ENCODE data around the gene TRIM63.

The TRIM63 gene

DNA sequence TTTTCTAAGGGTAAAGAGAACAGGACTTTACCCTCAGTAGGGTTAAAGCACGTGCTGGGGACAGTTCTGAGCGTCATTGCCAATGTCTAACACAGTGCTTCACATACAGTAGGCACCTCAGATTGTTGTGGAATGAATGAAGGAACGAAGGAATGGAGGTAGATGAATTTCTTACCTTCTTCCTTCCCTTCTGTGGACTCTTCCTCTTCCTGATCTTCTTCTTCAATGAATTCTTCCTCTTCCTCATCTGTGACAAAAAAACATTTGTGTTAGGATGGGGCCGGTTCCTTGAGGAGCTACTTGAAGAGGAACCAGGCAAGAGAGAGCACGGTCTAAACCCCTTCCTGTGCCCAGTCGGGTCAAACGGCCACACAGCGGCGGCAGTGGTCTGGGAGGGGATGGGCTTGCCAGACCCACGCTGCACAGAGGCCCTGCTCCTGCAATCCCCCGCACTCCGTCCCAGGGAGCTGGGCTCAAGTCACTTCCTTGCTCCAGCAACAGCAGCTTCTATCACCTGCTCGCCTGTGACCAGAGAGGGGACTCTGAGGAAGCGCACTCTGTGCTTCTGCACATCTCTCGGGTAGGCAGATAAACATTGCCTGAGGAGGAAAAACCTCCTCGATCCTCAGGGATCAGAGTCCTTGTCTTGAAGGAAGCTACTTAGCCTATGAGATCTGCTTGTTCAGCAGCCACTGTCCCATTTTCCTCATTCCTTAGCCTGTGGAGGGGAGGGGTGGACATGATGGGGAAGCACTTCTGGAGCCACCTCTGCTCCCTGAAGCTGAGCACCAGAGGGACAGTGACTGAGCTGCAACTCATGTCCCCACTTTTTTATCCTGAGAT, 13.5 kb downstream of the TRIM63 start:
- no peak for DNase-seq

DNA sequence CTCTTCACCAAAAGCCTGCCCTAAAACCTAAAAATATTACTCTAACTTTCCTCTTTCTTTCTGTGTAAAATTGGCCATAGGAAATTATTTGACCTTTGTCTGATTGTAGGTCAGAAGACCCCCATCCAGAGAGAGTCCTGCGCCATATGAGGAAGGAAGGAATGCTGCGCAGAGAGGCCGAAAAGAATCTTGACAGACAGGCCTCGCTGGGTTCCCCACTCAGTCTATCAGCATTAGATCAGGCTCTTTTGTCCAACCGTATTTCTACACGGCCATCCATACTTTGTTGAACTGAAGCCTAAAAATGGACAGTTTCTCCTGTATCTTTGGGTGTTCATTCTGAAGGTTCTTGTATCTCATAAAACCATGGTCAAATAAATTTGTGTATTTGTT, 17.2 kb downstream of the TRIM63 start:
- DNase-seq = no peak

DNA sequence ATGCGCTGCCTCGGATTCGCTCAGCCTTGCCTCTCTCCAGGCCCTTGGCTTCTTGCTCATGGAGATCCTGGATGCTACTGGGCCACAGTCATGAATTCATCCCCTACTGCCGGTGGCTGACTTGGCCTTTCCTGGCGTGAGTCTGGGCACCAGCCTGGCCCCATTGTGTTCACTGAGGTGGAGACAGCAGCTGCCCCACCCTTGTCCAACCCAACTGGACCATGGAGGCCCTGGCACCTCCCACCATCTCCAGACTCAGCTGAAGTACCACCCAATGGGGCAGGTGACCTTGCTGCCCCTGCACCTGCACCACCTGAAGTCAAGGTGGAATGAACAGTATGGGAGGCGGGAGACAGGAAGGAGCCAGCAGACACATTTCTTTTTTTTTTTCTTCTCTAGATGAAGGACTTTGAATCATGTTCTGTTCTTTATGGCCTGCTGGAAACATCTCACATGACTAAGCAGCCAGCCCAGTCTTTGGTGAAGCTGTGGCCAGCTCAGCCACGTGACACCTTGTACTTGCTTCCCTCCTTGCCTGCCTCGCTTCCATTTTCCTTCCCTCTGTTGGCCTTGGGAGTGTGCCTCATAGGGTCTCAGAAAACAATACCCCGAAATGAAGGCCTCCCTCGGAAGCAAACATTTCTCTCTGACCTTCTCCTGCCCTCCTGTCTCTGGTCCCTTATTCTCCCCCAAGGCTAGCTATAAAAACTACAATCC, 17.7 kb downstream of the TRIM63 start:
- no peak for DNase-seq

DNA sequence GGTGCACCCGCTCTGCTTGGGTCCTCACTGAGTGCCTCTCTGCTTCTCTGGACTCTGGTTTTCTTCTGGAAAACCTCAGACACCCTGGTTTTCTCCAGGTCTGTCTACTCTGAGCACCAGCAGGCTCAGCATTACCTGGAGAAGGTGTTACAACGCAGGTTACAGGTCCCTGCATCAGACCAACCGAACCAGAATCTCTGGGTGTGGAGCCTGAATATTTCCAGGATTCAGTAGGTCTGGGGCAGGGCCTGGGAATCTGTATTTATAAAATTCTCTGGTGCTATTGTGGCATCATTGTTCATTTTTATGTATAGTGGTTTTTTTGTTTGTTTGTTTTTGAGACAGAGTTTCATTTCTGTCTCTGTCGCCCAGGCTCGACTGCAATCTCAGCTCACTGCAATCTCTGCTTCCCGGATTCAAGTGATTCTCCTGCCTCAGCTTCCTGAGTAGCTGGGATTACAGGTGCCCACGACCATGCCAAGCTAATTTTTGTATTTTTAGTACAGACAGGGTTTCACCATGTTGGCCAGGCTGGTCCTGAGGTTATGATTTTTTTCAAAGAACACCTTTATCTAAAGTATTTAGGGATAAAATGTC, 20.1 kb downstream of the TRIM63 start:
- no peak for DNase-seq

DNA sequence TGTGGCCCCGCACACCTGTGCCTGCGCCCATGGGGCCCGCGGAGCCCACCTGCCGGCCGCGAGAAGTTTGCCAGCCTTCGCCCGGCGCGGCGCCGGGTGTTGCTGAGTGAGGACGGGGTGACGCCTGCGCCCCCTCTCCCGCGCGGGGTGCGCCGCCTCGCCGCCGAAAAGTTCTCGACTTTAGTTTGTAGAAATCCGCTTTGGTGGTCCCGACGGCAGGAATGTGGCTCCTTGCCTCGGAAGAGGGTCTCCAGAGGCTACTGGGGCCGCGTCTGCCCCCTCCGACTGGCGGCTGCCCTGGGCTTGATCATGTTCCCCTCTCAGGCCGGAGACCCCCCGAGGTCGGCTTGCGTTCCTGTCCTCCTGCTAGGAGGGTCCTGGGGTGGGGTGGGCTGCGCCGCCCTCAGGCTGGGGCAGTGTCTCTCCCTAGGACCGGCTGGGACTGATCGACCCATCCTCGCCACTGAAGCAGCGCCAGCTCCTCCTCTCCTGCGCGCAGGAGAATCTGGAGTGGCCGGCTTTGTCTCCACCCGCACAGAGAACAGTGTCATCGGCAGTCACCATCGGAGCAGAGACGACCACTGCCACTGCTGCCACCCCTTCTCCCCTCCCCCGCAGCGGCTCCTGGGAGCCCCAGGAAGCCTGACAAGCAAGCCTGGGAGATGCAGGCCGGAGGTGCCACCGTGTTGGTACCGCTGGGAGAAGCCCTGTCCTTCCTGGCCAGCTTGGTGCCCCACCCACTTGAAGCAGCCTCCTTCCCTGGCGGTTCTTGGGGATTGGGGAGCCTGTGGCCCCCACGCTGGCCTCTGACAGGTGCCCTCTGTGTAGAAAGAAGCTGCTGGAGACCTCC, 21.0 kb downstream of the TRIM63 start:
- DNase-seq = no peak

DNA sequence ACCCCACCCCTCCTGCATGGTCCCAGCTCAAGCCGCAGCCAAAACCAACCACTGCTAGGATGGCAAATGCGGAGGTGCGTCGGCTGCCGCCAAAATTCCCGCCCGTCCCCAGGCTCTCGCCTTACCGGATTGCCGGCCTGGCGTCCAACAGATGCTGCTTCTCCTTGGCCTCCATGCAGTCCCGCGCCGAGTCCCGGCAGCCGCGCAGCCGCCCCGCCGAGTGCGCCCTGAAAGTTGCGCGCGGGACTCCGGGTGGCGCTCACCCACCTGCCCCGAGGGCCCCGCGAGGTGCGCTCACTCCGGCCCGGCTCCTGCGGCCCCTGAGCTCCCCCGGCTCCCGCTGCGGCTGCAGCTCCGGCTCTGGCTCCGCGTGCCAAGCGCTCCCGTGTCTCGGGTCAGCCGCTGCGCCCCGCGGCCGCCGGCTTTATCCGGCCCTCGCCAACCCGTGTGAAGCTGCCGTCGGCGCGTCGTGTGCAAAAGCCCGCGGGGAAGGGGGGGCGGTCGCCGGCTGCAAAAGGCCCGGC, 21.6 kb downstream of the TRIM63 start, which contains the start of gene SLC30A2:
SLC30A2 (minus strand) TSS at position 397 of the 524 bp plus-strand sequence; CDS start at position 175, 222 bp downstream.
- no peak for DNase-seq

DNA sequence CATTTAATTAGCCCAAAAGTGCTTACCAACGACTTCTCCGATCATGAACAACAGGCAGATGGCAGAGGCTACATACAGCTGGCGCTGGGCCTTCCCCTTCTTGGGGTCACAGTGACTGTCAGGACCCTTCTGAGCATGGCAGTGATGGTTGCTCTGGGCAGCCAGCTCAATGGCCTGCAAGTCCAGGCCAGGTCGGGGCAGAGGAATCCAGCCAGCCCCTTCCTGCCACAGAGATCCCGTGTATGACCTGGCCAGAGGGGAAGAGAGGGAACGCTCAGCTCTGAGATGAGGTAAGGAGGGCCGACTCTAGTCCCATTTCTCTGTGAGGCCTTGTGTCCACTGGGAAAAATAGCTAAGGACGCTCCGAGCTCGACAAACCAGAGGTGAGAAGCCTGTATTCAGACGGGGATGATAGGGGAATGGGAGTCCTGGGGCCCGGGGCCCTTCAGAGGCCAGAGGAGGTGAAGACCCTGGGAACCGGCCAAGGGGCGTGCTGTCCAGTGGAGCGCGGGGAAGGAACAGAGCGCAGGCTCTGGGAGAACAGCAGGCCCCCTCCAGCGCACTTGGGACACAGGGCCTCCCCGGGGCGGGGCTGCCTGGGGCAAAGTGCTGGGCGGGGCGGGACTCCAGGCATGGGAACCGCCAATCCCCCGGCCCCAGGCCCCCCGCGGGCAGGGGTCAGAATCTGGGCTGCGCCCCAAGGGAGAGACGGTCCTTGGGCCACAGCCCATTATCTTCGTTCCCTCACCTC, 22.3 kb downstream of the TRIM63 start:
- no peak for DNase-seq

DNA sequence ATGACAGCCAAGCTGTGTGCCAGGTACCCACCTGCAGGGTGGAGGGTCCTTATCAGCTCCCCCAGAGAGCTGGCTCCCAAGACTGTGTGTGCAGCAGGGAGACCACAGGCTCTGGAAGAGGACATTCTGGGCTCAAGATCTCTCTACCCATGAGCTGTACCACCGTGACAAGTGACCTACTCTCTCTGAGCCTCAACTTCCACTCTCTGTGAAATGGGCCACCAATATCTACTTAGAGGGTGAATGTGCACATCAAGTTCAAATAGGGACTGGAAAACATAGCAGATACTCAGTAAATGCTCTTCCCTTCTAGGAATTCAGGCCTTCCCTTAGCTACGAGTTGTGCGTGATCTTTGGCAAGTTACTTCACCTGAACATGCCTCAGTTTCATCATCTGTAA, 23.0 kb downstream of the TRIM63 start:
- DNase-seq = no peak

DNA sequence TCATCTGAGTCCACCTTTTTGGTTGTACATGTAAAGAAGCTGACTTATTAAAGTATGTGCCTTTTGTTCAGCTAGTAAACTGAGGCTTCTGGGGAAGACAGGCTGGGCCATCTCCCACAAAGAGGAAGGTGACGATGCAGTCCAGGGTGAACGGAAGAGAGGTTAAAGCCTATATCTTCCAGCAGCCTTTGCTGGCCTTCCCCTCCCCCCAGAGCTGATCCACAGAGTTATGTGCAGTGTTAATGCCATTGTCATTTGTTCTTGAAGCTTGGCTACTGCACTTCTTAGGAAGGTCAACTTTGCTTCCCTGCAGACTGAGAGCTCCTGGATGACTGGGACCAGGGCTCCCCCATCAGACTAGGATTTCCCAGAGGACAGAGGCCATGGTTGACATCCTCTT, 23.7 kb downstream of the TRIM63 start:
- DNase-seq = no peak

DNA sequence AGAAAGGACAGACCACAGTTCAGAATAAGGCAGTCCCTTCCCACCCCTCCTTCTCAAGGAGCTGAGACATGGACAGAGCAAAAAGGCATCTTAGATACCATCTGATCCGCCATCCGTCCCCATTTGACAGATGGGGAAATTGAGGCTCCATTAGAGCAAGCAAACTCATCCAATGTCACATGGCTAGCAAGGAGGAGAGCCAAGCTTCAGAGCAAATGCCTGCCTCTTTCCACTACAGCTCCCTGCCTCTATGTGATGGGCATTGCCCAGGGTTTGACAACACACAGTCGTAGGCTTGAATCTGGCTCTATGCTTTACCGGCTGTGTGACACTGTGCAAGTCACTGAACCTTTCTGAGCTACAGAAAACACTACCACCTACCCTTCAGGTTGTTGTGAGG, 25.5 kb downstream of the TRIM63 start:
- no peak for DNase-seq

DNA sequence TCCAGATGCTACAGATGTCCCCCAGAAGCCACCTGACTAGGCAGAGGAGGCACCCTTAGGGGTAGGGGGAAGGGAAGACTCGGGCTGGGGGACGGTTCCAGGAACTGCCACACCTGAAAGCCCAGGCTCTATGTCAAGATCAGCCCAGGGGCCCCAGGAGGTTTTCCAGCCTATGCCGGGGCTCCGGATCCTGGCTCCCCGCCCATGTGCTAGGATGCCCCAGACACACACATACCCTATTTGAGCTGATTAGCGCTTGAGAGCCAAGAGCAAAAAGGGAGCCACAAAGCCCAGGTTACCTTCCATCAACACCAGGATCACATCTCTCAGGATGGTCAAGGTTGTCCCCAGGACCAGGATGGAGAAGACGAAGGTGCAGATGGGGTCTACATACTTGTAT, 26.0 kb downstream of the TRIM63 start:
- DNase-seq = no peak

DNA sequence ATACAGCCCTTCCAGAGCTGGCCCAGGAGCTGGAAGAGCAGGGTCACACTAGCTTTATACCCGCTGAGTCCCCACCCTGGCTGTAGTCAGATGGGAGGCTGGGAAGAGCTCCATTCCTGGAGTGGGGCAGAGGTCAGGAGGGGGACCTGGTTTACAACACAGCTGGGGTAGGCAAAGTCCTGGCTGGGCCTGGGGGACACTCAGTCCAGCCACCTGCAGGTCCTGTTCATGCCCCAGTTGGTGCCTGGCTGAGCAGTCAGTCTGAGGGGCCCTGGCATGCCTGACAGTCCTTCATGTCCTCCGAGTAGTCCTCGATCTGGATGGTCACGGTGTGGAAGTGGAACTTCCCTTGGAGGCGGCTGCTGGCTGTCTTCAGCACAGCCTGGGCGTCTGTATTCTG, 28.5 kb downstream of the TRIM63 start:
- no peak for DNase-seq

DNA sequence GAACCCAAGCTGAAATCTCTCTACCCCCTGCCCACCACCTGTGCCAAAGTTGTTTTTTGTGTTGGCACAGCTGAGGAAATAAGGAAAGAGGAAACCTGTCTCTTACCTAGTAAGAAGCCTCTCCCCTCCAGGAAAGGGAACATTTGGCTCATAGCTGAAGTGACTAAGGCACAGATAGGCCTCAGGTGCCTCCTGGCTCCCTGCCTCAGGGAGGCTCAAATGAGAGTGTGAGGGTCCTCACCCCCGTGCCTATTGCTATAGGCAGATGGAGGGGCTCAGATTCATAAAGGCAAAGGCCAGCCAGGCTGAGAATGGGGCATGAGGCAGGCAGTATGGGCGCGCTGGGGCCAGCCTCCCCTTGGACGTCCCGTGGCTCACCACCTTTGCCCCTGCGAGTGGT, 29.0 kb downstream of the TRIM63 start:
- no peak for DNase-seq

DNA sequence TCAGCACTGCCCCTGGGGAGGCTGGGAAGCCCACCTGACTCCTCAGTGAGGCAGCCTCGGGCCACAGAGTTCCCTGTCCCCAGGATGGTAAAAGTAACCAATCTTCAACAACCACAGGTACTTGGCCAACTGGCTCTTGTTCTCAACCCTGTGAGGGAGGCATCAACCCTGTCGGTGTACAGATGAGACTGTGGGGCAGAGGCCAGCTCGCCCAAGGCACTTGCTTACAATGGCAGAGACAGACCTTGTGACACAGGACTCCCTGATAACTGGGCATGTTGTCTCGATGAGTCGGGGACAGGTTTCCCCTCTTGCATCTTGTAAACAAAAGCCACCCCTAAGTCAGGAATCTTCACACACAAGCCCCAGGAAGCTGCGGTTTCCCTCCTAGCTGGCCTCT, 29.5 kb downstream of the TRIM63 start:
- no peak for DNase-seq

DNA sequence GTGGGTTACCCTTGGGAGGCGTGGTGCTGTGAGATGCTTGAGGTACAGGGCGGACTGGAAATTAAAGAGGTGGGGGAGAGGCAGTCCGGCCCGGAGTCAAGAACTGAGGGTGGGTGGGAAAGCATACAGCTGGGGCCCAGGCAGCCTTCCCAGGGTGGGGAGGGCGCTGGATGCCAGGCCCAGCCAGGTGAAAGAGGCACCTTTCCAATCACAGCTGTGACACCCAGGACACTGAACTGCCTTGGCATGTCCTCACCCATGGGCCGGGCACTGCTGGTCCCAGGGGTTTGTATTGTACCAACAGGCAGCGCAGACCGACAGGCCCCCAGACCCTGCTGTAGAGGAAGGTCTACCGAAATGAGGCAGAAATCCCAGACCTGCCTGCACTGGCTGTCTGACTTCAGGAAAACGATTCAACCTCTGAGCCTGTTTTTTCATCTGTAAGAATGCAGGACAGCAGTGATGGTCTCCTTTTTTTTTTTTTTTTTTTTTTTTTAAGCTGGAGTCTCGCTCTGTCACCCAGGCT, 30.6 kb downstream of the TRIM63 start:
- DNase-seq = no peak

DNA sequence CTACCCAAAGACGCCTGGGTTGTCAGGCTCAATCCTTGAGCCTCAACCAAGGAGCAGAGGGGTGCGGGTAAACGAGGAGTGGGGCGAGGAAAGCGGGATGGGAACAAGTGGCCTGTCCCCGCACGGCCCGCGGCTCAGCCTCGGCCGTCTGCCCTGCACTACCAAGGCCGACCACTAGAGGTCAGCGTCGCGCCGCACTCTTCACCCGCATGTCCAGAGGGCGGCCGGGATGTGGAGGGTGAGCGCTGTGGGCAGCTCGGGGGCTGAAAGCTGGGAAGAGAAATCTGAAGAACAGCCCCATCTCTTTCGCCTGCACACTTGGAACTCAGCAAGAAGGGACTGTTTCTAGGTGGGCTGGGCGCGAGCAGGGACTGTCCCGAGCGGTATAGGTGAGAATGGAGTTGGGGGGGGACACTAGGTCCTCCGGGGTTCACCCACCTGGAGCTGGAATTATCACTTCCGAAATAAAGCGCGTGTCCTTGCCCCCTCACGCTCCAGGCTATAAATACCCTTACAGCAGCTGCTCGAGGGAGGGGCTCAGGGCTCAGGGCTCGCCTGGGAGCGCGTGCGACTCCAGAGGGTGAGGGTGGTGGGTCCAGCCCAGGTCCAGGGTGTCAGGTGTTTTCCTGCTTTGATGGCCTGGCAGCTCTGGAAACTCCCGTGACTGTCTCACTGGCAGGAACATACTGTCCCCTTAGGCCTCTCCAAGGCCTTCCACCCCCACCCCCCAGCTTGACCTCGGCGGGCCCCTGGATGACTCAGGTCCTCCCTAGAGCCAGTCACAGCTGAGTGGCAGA, 31.3 kb downstream of the TRIM63 start:
- peak; percentile 72 for DNase-seq

DNA sequence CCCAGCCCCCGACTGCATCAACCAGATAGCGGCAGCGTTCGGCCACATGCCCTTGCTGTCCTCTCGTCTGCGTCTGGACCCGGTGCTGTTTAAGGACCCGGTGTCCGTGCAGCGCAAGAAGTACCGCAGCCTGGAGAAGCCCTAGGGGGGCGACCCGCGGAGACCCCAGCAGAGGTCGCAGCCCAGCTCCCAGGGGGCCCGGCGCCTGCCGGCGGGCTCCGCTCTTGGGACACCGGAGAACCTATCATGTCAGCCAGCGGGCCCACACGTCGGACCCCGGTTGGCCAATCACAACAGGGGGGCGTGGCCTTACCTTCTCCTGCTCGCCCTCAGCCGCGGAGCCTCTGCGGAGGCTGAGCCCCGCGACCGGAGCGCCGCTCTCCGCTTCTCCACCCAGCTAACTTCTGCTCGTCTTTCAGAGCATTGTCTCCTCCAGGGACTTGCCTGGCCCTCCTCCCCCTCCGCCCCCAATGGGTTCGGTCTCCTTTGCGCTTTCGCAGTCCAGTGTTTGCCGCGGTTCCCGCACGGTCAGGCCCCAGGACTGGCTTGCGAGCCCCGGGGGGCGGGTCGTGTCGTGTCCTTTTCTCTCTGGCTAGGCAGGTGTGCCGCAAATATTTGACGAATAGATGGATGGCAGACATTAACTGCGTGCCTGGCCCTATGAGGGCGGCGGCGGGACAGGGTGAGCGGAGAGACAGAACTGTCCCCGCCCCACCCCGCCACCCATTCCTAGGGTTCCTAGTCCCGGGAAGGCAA, 32.0 kb downstream of the TRIM63 start:
- DNase-seq = peak; percentile 94

DNA sequence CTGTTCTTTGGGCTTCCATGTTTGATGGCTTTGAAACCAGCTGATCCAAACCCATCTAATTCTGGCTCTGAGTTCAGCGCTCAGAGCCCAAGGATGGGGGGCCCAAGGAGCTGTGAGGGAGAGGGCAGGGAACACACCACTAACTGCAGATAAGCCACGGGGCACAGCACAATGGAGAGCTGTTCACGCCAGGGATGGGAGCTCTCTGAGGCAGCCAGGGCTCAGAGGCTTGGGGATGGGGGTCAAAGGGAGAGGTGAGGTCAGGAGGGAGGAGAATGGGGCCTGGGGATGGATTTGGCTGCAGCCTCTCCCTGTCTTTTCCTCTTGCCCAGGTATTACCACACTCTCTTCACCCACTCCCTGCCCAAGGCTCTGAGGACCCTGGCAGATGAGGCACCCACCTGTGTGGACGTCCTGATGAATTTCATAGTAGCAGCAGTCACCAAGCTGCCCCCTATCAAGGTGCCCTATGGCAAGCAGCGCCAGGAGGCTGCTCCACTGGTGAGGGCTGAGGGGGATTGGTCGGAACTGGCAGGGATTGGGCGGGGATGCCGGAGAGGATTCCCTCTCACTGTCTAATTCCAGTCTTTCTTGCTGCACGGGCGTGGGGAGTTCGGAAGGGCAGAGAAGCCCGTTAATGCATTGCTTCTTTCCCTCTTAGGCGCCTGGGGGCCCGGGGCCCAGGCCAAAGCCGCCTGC, 32.8 kb downstream of the TRIM63 start:
- DNase-seq = no peak

DNA sequence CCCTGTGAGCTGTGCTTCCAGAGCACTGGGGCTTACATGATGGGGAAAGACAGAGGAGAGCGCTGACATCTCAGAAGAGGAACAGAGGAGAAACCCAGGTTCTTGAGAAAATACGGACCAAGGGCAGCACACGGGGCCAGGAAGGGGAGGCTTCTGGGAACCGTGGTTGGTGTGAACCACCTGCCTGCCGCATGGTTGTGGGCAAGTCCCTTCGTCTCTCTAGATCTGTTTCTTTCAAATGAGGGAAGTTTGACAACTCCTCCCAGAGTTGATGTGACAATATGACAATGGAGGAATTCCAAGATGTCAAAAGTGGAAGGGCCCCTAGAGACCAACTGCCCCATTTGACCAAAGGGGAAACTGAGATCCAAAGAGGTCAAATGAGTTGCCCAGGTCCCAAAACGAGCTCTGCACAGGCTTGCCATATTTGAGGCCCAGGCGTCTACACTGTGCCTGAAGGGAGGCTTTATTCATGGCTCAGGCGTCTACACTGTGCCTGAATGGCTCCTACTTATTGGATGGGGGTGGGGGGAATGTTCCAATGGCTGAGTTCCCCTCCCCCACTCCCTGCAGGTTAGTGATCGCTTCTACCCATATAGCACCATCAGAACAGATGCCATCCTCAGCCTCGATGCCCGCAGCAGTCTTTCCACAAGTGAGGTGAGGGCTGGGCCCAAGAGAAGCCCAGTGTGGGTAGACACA, 34.6 kb downstream of the TRIM63 start:
- no peak for DNase-seq

Measured in NCI-H1092 (cell line).